Measurements from ENCODE around the gene KCNK10. TPM values are rescaled to one million over a fixed set of nuclear protein-coding genes. Genes with fewer than 3 reads are reported as not detected.

KCNK10 gene
- total RNA-seq, 2 donors from 2014 or later: 4.9 TPM; not detected in 1

DNA sequence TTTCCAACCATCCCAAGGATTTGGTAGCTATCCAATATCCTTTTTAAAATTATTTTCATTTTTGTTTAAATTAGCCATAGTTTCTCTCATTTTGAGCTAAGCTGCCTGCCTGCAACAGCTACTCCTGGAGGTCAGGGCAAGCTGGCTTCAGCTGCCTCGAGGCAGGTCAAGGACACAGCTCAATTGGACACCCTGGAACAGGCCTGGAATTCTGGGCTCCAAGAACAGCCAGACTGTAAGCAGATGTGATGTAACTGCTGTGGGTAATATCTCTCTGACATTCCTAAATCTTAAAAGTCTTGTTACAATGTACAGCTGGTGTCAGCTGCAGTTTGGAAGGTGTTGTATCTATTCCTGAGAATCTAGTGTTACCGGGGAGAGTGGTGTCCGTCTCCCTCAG, 119.8 kb downstream of the KCNK10 start:
- H3K27me3 ChIP-seq (replicated peaks; ENCODE audit: insufficient read depth): no peaks in the 10 kb centered on the region
- H3K9me3 ChIP-seq: no peaks in the 10 kb centered on the region
- H3K4me1 ChIP-seq (replicated peaks): no peaks in the 10 kb centered on the region
- no peak for DNase-seq (ENCODE audit: low spot score)
- H3K36me3 ChIP-seq: no peaks in the 10 kb centered on the region
- 54% methylated on average over 3 of the region's 3 CpGs for WGBS
- intact Hi-C loops (cut with DNase I): no loop called here
- no peak overlapping the region for H3K4me3 ChIP-seq
- H3K27ac ChIP-seq: no peak overlapping the region
- TF ChIP-seq POLR2AphosphoS5 (IDR thresholded peaks at IDR 0.05): no peak
- no peak for TF ChIP-seq CTCF (IDR thresholded peaks at IDR 0.05)
- no peak for TF ChIP-seq POLR2A (IDR thresholded peaks at IDR 0.05)

- no peak for DNase-seq (ENCODE audit: low spot score)
- 89% methylated on average over 4 of the region's 4 CpGs for WGBS
- H3K36me3 ChIP-seq: no peaks in the 10 kb centered on the region
- H3K4me3 ChIP-seq: no peak overlapping the region
- intact Hi-C loops (cut with DNase I): no loop called here
- no peaks in the 10 kb centered on the region for H3K27me3 ChIP-seq (replicated peaks; ENCODE audit: insufficient read depth)
- H3K4me1 ChIP-seq (replicated peaks): no peaks in the 10 kb centered on the region
- H3K9me3 ChIP-seq: no peaks in the 10 kb centered on the region
- TF ChIP-seq CTCF (IDR thresholded peaks at IDR 0.05): no peak
- no peak overlapping the region for H3K27ac ChIP-seq
These were observed 120.8 kb downstream of the KCNK10 start for GRCh38 chr14:88202286-88202685.

DNA sequence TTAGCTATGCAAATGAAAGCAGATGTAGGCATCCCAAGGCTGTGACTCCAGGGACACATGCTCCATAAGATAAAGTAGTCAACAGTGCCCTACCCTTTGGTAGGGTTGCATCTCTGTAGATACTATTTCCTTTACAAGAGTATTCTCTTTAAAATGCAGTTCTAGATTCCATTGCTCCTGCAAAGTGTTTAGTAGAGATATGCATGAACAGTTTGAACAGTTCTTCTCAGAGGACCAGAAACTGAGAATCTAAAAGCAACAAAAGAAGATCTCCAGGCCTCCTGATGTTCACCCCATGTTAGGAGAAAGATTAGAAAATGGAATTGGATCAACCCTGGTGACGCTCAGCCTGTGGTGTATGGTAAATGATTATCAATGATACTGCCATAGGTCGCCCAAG, 121.2 kb downstream of the KCNK10 start:
- Histone ChIP-seq H3K27me3 (replicated peaks; ENCODE audit: insufficient read depth) (peaks cover 1% of the 10 kb centered on the region), H3K4me3 (no peak overlapping the region), H3K4me1 (replicated peaks) (no peaks in the 10 kb centered on the region), H3K9me3 (no peaks in the 10 kb centered on the region), H3K27ac (no peak overlapping the region), H3K36me3 (no peaks in the 10 kb centered on the region)
- intact Hi-C loops (cut with DNase I): no loop called here
- no peak for TF ChIP-seq POLR2AphosphoS5 (IDR thresholded peaks at IDR 0.05)
- no peak for TF ChIP-seq CTCF (IDR thresholded peaks at IDR 0.05)
- no peak for TF ChIP-seq POLR2A (IDR thresholded peaks at IDR 0.05)
- DNase-seq (ENCODE audit: low spot score): no peak
- WGBS: 94% methylated on average over 2 of the region's 2 CpGs

DNA sequence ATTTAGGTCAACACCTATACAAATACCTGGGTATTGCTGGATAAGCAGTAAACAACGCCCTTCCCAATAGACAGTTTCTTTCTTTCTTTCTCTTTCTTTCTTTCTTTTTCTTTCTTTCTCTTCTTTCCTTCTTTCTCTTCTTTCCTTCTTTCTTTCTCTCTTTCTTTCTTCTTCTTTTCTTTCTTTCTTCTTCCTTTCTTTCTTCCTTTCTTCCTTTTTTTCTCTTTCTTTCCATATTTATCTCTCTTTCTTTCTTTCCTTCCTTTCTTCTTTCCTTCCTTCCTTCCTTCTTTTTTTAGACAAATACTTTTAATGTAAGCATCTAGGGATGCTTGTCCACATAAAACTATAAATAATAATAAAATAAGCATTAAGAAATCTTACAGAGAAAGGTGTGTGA, 123.2 kb downstream of the KCNK10 start:
- 96% methylated on average over 1 of the region's 1 CpG for WGBS
- no peak overlapping the region for H3K4me3 ChIP-seq

More for the DNA sequence above, 123.2 kb downstream of the KCNK10 start:
- Histone ChIP-seq H3K4me1 (replicated peaks) (no peaks in the 10 kb centered on the region), H3K27ac (no peak overlapping the region), H3K36me3 (no peaks in the 10 kb centered on the region), H3K27me3 (replicated peaks; ENCODE audit: insufficient read depth) (peaks cover 3% of the 10 kb centered on the region), H3K9me3 (no peaks in the 10 kb centered on the region)
- intact Hi-C loops (cut with DNase I): no loop called here
- no peak for DNase-seq (ENCODE audit: low spot score)
- TF ChIP-seq POLR2A (IDR thresholded peaks at IDR 0.05) (no peak), POLR2AphosphoS5 (IDR thresholded peaks at IDR 0.05) (no peak), CTCF (IDR thresholded peaks at IDR 0.05) (no peak)
